Middle frontal gyrus (tissue), 1 donor: ENCODE measurements around the gene SLC13A3.

Experiments
- DNase-seq: peaks from one replicate; pipeline ENCODE4 v3.0.0-alpha.2; 2015; ENCODE audit warnings: low spot score; ENCODE audit errors: extremely low spot score

SLC13A3 gene

DNA sequence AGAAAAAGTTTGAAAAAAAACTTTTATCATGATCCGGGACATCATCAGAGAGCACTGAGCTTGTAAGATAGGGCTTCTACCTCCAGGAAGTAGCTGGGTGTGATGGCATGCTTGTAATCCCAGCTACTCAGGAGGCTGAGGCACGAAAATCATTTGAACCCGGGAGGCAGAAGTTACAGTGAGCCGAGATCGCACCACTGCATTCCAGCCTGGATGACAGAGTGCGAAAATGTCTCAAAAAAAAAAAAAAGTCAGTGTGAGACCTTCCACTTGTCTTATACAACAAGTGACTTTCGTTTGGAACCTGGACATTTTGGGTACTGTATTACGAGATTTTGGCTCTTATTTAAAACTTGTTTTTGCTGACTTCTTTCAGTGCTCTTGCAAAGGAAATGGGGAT is 5.9 kb upstream of the SLC13A3 start:
- DNase-seq = no peak

GRCh38 chr20:46652699-46653098 is 1.4 kb upstream of the SLC13A3 start:
- DNase-seq = no peak

GRCh38 chr20:46650575-46651090 is 626 bp downstream of the SLC13A3 start:
- no peak for DNase-seq

GRCh38 chr20:46649965-46650542 is 1.2 kb downstream of the SLC13A3 start:
- no peak for DNase-seq

- no peak for DNase-seq
These were observed 1.7 kb downstream of the SLC13A3 start for GRCh38 chr20:46649650-46649949.

- no peak for DNase-seq
These were observed 2.2 kb downstream of the SLC13A3 start for GRCh38 chr20:46648903-46649649.

- DNase-seq = no peak
These were observed 3.8 kb downstream of the SLC13A3 start for GRCh38 chr20:46647469-46647868.

- no peak for DNase-seq
These were observed 4.4 kb downstream of the SLC13A3 start for GRCh38 chr20:46646659-46647380.

DNA sequence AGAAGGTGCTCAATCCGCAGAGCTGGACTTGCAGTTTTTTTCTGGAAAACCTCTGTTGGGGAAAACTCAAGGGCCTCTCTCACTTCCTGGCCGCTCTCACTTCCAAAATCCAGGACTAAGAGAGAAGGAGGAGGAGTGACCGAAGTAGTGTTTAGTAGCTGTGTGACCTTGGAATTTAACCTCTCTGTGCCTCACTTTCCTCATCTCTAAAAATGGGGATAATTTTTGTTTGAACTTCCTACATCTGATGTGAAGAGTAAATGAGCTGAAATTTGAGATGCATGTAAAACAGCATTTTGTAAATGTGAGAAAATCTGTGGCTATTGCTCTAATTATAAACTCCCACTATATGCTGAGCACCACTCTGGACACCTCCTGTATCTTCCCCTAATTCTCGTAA is 5.1 kb downstream of the SLC13A3 start:
- DNase-seq = no peak

DNA sequence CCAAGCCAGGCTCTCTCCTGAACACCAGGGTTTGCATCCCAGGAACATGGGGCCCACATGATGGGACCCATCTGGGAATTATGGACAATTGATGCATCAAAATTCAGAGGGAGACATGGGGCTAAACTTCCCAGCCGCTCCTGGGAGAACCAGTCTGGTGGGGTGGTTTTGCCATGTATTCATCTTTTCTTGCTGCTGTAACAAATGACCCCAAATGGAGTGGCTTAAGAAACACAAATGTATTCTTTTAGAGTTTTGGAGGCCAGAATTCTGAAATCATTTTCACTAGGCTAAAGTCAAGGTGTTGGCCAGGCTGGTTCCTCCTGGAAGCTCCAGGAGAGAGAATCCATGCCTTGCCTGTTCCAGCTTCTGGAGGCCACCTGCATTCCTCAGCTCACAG is 6.5 kb downstream of the SLC13A3 start:
- DNase-seq = no peak

DNA sequence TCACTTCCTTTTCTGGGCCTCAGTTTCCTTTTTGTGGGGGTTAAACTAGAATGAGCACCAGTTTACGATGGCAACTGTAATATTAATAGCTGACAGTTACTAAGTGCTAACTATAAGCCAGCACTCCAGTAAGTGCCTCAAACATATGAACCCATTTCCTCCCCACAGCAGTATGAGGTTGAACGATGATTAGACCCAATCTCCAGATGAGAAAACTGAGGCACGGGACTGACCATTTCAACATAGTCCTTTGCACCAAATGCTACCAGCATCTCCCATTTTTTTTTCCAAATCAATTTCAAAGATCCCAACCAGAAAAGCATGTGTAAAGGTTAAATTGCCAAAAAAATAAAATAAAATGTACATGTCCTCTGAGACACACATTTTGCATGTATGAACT is 7.1 kb downstream of the SLC13A3 start:
- no peak for DNase-seq

DNA sequence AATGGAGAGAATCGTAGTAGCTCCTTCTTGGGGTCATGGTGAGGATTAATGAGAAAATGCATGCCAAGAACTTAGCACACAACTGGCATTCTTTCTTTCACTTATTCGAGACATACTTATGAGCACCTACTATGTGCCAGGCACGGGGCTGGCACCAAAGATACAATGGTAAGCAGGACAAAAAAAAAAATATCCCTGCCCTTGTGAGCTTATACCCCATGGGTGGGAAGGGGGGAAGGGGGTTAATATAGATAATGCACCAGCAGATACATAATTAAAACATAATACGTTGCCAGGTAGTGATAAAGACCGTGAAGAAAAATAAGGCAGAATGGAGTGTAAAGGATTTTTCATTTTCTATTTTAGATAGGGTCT is 8.3 kb downstream of the SLC13A3 start:
- no peak for DNase-seq

GRCh38 chr20:46642265-46642968 is 8.8 kb downstream of the SLC13A3 start:
- no peak for DNase-seq

- no peak for DNase-seq
These were observed 9.8 kb downstream of the SLC13A3 start for GRCh38 chr20:46641424-46641823.

DNA sequence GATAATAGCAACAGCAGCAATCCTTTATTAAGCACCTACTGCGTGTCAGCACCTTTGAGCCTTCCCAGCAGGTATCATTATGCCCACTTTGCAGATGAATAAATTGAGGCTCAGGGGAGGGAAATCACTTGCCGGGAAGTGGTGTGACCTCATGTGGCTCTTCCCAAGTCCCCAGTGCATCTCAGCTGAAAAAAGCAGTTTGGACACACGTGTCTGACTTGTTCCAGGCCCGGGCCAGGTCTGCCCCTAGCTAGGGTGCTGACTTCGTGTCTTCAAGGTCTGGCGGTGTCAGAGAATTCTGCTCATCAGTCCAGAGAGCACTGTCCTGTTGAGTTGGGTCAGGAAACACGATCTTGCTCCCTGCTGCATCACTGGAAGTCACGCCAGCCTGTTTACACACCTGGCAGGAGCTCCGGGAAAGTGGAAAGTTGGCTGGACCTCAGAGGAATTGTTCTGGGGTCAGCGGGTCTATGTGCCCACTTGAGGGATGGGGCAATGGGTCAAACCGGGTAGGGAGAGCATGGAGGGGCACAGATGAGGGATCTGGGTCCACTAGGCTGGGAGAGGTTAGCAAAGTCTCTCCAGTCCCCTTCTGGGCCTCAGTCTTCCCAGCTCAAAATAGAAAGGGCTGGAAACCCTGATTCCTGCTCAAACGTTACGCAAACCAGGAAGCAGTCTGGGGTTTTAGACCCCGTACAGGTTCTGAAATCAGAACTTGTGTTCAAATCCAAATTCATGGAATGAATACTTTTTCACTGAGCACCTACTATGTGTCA is 10.5 kb downstream of the SLC13A3 start:
- no peak for DNase-seq

- no peak for DNase-seq
These were observed 11.2 kb downstream of the SLC13A3 start for GRCh38 chr20:46640044-46640443.

DNA sequence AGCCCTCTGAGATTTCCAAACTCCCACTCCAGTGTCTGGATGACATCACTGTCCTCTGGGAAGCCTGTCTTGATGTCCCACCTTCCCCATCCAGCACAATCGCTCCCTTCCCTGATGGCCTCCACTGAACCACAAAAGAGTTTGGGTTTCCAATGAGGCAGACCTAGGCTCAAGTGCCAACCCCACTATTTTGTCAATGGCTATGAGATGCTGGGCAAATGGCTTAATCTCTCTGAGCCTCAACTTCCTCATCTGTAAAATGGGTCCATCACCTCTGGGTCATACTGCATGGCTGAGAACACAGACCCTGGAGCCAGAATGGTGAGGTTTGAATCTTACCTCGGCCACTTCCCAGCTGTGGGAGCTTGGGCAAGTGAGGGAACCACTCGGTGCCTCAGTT is 11.7 kb downstream of the SLC13A3 start:
- no peak for DNase-seq

- DNase-seq = no peak
These were observed 12.4 kb downstream of the SLC13A3 start for GRCh38 chr20:46638898-46639274.

DNA sequence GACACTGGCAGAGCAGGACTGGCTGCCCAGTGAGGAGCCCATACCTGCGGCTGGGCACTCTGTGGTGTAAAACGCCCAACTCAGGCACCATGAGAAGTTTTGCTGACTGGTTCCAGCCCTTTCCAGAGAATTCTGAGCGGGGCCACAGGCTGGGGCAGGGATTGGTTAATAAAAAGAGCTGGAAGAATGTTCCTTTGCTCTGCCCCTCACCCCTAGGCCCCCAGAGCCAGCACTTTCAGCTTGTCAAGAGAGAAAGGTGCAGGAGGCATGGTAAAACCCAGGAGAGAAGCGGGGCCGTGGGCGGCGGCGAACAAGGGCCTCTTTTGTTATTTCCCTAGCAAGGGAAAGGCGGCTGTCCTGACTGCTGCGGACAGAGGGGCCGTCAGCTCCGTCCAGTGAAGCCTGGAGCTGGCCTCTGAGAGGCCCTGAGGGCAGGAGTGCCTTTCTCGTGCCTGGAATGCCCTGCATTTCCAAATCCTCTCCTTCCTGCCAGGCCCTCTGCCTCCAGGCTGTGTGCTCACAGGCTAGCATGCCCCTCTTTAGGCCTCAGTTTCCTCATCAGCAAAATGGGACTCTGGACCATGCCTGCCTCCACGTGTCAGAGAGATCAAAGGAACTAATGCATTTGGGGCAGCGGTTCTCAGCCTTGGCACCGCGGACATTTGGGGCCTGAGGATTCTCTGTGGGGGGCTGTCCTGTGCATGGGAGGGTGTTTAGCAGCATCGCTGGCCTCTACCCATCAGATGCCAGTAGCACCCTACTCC is 12.9 kb downstream of the SLC13A3 start:
- DNase-seq = no peak

DNA sequence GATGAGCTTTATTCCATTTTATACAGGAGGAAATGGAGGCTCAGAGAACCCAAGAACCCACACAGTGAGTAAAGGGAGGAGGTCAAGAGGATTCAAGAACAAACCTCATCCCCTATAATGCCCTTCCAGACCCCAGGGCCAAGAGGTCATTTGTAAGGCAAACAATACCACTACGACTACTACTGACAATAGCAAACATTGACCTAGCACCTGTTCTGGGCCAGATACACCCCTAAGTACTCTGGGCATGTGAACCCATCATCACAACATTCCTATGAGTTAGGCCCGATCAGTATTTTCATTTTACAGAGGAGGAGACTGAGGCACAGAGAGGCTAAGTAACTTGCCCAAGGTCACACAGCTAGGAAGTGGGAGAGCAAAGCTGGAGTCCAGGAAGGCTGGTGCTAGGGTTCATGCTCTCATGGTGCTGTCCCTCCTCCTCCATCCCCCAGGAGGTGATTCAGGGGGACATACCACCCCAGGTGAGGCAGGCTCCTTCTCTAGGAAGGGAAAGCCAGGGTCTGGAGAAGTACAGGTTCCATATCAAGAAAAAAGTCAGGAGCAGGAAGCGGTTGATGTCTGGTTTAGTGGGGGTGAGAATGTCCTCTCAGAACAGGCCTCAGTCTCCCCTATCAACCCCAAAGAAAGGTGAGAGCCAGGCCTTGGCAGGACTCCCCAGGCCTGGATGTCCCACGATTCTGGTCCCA is 13.7 kb downstream of the SLC13A3 start:
- no peak for DNase-seq
